Neural progenitor cell (in vitro differentiated cells): Measurements from ENCODE around the gene CLEC4G.

Experiments
- EZH2 ChIP-seq: fragments of 200-600 bp; sonication (generic); IDR thresholded peaks from 2 replicates; pipeline ENCODE4 v1.6.1; 2017; ENCODE audit warnings: antibody characterized with exemption, mild to moderate bottlenecking, moderate library complexity
- EZH2phosphoT487 ChIP-seq: fragments of 200-600 bp; sonication (generic); IDR thresholded peaks from 2 replicates; pipeline ENCODE4 v1.6.1; 2017; ENCODE audit warnings: antibody characterized with exemption
- TF ChIP-seq, protein P1 (sequence below): fragments of 200-600 bp; sonication (generic); IDR thresholded peaks from 2 replicates; pipeline ENCODE4 v1.5.1; 2017; ENCODE audit warnings: antibody characterized with exemption, mild to moderate bottlenecking

DNA sequence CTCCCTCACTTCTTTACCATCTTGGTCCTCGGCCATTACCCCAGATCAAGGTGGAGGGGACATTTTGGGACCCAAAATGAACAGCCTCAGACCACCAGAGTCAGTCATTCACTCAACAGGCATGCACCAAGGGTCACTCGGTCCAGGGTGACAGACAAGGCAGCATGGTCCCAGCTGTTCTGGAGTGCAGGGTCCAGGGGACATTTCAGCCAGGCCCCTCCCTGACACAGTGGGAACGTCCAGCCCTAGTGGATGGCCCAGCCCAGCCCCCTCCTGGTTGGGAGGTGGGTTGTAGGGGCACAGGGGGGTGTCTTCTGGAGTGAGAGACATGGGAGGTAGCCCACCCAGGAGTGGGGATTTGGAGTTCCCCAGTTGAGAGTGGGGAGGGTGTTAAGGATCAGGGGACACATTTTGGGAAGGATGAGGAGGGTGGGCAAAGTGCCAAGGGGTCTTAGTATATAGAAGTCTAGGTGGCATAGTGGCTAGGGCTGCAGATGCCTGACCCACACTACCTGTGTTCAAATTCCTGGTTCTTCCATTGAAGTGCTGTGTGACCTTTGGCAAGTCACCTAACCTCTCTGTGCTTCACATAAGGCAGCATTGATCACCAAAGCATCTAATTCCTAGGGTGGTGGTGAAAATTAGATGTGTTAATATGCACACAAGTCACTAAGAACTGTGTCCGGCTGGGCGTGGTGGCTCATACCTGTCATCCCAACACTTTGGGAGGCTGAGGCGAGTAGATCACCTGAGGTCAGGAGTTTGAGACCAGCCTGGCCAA is 27.4 kb downstream of the CLEC4G start:
- TF ChIP-seq, protein P1, sequence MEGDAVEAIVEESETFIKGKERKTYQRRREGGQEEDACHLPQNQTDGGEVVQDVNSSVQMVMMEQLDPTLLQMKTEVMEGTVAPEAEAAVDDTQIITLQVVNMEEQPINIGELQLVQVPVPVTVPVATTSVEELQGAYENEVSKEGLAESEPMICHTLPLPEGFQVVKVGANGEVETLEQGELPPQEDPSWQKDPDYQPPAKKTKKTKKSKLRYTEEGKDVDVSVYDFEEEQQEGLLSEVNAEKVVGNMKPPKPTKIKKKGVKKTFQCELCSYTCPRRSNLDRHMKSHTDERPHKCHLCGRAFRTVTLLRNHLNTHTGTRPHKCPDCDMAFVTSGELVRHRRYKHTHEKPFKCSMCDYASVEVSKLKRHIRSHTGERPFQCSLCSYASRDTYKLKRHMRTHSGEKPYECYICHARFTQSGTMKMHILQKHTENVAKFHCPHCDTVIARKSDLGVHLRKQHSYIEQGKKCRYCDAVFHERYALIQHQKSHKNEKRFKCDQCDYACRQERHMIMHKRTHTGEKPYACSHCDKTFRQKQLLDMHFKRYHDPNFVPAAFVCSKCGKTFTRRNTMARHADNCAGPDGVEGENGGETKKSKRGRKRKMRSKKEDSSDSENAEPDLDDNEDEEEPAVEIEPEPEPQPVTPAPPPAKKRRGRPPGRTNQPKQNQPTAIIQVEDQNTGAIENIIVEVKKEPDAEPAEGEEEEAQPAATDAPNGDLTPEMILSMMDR = no peak
- no peak for TF ChIP-seq EZH2
- TF ChIP-seq EZH2phosphoT487 = no peak
